GM21515 (cell line): ENCODE data around the gene SAYSD1.
"Not testable (repeated sequence)": the region's sequence is repeated elsewhere in the genome, so short reads cannot be mapped to it uniquely, and the experiment has no call there.

Experiments used
- ATAC-seq: cut with Tn5 transposase; IDR thresholded peaks from one replicate; pipeline ENCODE4 v1.9.1; 2021; ENCODE audit not compliant: unreplicated experiment

Gene SAYSD1

GRCh38 chr6:39114704-39115599, at the start of gene SAYSD1:
Gene SAYSD1, minus strand, starts transcription at chr6:39115186. Its CDS starts 97 bp downstream, at chr6:39115089.
- peak; percentile 92 for ATAC-seq

- no peak for ATAC-seq
Observed at GRCh38 chr6:39157511-39157910, 42.5 kb upstream of the SAYSD1 start.

GRCh38 chr6:39156801-39157200, 41.8 kb upstream of the SAYSD1 start:
- no peak for ATAC-seq

GRCh38 chr6:39154705-39155104, 39.7 kb upstream of the SAYSD1 start:
- ATAC-seq, result no peak

- no peak for ATAC-seq
Observed at GRCh38 chr6:39153766-39154397, 38.9 kb upstream of the SAYSD1 start.

- no peak for ATAC-seq
Observed at GRCh38 chr6:39152262-39152661, 37.3 kb upstream of the SAYSD1 start.

- no peak for ATAC-seq
Observed at GRCh38 chr6:39151211-39151610, 36.2 kb upstream of the SAYSD1 start.

GRCh38 chr6:39144481-39145173, 29.6 kb upstream of the SAYSD1 start:
- no peak for ATAC-seq

- ATAC-seq, result no peak
Observed at GRCh38 chr6:39143238-39143930, 28.4 kb upstream of the SAYSD1 start.

GRCh38 chr6:39140556-39141167, 25.7 kb upstream of the SAYSD1 start:
- ATAC-seq, result no peak

GRCh38 chr6:39137245-39137644, 22.3 kb upstream of the SAYSD1 start:
- ATAC-seq, result no peak

GRCh38 chr6:39136207-39136606, 21.2 kb upstream of the SAYSD1 start:
- not testable (repeated sequence) for ATAC-seq

- not testable (repeated sequence) for ATAC-seq
Observed at GRCh38 chr6:39134761-39135160, 19.8 kb upstream of the SAYSD1 start.

- ATAC-seq, result no peak
Observed at GRCh38 chr6:39130691-39131090, 15.7 kb upstream of the SAYSD1 start.

- ATAC-seq, result no peak
Observed at GRCh38 chr6:39128832-39129231, 13.8 kb upstream of the SAYSD1 start.

- no peak for ATAC-seq
Observed at GRCh38 chr6:39128106-39128505, 13.1 kb upstream of the SAYSD1 start.

- ATAC-seq, result no peak
Observed at GRCh38 chr6:39124114-39124513, 9.1 kb upstream of the SAYSD1 start.

- no peak for ATAC-seq
Observed at GRCh38 chr6:39118921-39119320, 3.9 kb upstream of the SAYSD1 start.

GRCh38 chr6:39114388-39114703, 640 bp downstream of the SAYSD1 start:
- peak; percentile 19 for ATAC-seq

- ATAC-seq, result no peak
Observed at GRCh38 chr6:39113788-39114187, 1.2 kb downstream of the SAYSD1 start.

- no peak for ATAC-seq
Observed at GRCh38 chr6:39111280-39111679, 3.7 kb downstream of the SAYSD1 start.
